GM18861 (cell line): ENCODE measurements around the gene NEU1.
"Not testable (repeated sequence)": the region's sequence is repeated elsewhere in the genome, so short reads cannot be mapped to it uniquely, and the experiment has no call there.

Experiments used
- ATAC-seq: cut with Tn5 transposase; IDR thresholded peaks from one replicate; pipeline ENCODE4 v1.9.1; 2021; ENCODE audit not compliant: unreplicated experiment

Gene NEU1

DNA sequence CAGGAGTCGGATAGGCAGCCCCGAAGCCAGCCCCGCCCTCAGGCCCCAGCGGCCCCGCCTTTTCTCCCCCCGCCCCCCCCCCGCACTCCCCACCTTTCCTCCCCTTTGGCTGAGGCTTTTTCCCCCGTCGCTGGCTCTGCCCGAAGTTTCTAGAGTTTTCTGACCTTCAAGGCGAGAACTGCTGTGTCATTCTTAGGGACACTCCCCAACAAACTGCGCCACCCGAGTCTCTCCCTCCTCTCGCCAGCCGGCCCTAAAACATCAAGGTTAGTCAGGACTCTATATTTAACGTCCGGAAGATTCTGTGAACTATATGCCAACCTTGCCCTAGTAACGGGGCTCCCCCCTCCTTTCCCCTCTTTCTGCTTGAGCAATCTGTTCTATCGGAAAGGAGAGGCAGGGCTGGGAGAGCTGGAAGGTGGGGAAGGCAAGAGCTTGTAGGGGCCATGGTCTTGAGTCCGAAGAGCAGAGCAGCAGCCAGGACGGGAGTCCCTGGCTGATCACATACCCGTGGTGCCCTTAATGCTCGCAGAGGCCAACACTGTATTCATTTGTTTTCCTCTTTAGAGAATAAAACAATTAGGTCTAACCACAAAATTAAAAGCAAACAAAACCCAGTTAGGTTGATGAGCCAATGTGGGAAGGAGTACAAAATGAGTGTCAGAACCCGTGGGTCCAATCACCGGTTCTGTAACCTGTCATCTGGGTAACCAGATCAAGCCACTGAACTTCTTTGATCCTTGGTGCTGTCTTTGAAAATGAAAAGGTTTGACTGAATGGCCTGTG, 40.4 kb downstream of the NEU1 start:
- ATAC-seq: peak; percentile 21

GRCh38 chr6:31821301-31822035, 41.2 kb downstream of the NEU1 start:
- ATAC-seq: peak; percentile 36

DNA sequence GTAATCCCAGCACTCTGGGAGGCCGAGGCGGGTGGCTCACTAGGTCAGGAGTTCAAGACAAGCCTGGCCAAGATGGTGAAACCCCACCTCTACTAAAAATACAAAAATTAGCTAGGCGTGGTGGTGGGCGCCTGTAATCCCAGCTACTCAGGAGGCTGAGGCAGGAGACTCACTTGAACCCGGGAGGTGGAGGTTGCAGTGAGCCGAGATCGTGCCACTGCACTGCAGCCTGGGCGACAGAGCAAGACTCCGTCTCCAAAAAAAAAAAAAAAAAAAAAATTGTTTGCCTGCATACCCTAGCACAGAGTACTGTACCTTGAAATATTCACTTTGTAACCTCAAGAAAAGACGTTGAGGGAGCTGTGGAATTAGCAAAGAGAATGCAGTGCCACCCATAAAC, 42.2 kb downstream of the NEU1 start:
- ATAC-seq: not testable (repeated sequence)

GRCh38 chr6:31819871-31820299, 42.7 kb downstream of the NEU1 start:
- ATAC-seq: no peak

DNA sequence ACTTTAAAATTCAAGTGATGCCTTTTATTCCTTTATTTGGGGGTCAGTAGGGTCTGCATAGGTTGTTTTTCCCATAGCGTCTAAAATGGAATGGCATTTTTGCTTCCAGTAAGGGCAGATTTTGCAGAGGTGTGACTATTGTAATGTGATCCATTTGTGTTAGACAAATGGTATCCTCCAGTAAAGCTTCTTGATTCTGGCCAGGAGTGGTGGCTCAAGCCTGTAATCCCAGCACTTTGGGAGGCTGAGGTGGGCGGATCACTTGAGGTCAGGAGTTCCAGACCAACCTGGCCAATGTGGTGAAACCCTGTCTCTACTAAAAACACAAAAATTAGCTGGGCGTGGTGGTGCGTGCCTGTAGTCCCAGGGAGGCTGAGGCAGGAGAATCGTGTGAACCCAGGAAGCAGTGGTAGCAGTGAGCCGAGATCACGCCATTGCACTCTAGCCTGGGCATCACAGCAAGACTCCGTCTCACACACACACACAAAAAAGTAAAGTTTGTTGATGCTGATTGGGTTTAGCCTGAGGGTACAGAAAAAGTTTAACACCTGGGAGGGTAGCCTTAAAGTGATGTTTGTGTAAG, 44.6 kb downstream of the NEU1 start:
- ATAC-seq: not testable (repeated sequence)

GRCh38 chr6:31817133-31817928, 45.3 kb downstream of the NEU1 start:
- not testable (repeated sequence) for ATAC-seq

DNA sequence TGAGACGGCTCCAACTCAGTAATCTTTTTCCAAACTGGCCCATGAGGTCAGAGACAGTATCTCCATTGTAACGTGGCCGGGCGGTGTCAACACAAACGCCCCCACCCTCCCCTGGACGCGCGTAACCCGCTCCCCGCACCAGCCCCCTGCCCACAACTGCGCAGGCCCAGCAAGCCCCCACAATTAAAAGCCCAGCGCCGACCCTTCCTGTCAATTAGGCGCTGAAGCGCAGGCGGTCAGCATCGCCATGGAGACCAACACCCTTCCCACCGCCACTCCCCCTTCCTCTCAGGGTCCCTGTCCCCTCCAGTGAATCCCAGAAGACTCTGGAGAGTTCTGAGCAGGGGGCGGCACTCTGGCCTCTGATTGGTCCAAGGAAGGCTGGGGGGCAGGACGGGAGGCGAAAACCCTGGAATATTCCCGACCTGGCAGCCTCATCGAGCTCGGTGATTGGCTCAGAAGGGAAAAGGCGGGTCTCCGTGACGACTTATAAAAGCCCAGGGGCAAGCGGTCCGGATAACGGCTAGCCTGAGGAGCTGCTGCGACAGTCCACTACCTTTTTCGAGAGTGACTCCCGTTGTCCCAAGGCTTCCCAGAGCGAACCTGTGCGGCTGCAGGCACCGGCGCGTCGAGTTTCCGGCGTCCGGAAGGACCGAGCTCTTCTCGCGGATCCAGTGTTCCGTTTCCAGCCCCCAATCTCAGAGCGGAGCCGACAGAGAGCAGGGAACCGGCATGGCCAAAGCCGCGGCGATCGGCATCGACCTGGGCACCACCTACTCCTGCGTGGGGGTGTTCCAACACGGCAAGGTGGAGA, 47.4 kb downstream of the NEU1 start, which contains the start of the genes HSPA1A and HSPA1L:
TSS of gene HSPA1A (plus strand) at position 519 of the 814 bp plus-strand sequence. CDS start at position 733, 214 bp downstream.
TSS of gene HSPA1L (minus strand) at position 259 of the 814 bp plus-strand sequence. CDS start 3,311 bp downstream, outside the sequence.
- no peak for ATAC-seq

DNA sequence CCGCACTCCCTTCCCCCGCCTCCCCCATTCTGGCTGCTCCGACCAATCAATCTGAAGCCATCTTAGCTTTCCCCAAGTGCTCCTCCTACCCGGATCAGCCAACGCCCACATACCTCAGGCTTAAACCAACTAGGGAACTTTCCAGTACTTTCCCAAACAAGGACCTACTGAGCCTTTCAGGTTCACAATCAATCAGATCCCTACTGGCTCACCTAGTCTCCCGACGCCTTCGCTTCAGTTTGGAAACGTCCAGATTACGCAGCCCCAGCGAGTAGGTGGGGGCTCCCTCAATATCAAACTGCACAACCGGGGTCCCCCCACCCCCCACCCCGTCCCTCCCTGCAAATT, 48.0 kb downstream of the NEU1 start:
- no peak for ATAC-seq

DNA sequence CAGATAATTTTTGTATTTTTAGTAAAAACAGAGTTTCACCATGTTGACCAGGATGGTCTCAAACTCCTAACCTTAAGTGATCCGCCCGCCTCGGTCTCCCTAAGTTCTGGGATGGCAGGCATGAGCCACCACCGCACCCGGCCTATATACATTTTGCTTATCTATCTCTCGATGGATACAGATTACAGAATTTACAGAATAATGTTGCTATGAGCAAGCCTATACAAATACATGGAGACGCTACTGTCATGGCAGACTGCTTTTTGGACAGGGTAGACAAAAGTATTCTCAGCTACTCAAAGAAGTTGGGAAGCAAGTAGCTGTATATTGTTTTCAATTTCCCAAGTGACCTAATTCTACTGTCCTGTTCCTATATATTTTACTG, 49.2 kb downstream of the NEU1 start:
- no peak for ATAC-seq

DNA sequence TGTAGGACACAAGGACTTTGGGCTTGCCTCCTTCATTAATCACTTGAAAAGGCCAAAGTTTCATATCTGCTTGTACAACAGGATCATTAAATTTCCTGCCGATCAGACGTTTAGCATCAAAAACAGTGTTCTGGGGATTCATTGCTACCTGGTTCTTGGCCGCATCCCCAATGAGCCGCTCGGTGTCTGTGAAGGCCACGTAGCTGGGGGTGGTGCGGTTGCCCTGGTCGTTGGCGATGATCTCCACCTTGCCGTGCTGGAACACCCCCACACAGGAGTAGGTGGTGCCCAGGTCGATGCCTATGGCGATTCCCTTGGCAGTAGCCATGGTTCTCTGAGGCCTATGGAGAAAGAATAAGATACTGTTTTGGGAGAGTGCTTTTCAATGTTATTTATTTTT, 51.0 kb downstream of the NEU1 start:
- no peak for ATAC-seq

GRCh38 chr6:31808599-31808998, 54.0 kb downstream of the NEU1 start:
- ATAC-seq: not testable (repeated sequence)
